Brain pericyte (primary cell): ENCODE measurements around the gene LINGO1.

Experiments used
- DNase-seq: peaks from one replicate; pipeline ENCODE4 v3.0.0-alpha.2; 2012; ENCODE audit warnings: low read depth, low spot score

Gene LINGO1

DNA sequence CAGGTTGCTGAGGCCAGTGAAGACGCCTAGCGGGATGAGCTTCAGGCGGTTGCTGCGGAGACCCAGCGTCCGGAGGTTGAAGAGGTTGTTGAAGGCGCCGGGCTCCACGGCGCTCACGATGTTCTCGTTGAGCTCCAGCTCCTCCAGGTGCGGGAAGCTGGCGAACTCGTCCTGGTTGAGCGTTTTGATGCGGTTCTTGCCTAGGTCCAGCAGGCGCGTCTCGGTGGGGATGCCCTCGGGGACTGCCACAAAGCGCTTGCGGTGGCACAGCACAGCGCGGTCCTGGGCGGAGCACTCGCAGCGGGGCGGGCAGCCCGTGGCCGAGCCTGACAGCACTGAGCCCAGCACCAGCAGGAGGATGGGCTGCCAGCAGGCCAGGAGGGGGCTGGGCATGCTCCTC lies 17.2 kb downstream of the LINGO1 start:
- DNase-seq, result no peak

DNA sequence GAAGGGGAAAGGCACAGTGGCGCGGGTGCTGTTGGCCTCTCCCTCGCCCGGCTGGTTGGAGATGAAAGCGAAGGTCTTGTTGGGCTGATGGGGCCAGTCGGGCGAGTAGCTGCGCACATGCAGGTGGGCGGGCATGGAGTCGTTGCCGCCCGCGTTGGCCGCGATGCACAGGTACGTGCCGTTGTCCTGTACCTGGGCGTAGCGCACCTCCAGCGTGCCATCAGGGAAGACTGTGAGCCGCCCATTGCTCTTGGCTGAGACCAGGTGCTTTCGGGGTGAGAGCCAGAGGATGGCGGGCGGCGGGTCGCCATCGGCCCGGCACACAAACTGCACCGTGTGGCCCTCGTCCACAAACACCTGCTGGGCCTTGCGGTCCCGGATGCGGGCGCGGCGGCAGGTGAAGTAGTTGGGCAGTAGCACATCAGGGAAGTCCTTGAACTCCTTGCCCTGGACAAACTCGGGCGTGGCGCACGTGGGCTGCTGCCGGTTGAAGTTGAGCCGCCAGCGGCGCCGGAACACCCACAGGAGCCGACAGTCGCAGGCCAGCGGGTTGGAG lies 18.4 kb downstream of the LINGO1 start:
- DNase-seq, result no peak

DNA sequence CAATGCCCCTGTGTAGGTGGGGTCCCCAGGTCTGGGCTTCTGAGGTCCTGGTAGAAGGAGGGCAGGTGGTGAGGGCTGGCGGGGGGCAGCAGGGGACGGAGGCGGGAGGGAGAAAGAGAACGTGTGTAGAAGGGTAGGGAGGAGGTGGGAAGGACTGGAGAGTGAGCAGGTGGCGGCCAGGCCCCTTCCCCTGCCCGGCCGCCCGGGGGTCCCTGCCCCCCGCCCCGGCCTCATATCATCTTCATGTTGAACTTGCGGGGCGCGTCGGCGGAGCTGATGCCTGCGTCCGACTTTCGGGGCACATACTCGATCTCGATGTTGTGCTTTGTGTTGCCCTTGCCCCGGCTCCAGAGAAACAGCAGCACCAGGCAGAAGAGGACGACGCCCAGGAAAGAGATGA lies 18.9 kb downstream of the LINGO1 start:
- DNase-seq, result no peak

DNA sequence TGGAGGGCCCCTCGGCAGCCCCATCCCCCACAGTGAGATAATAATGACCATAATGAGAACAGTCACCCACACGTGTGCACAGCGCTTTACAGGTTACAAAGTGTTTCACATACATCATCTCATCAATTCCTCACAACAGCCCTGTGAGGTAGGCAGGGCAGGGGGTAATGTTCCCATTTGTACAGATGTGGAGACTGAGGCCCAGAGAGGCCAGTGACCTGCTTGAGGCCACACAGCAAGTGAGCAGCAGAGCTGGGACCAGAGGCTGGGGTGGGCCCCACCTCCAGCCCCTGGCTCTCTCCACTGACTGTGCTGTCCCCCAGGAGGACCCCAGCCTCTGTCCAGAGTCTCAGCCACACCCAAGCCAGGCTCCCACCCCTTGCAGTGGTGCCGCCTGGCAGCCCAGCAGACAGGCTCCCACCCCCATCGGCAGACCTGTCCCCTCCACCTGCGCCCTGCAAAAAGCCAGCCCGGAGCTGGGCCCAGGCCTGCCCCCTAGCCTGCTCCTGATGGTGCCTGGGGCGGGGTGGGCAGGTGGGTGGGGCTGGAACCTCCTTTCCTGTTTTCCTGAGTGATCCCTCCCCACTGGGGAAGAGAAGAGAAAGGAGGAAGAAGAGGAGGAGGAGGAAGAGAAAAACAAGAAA lies 19.6 kb downstream of the LINGO1 start:
- no peak for DNase-seq

DNA sequence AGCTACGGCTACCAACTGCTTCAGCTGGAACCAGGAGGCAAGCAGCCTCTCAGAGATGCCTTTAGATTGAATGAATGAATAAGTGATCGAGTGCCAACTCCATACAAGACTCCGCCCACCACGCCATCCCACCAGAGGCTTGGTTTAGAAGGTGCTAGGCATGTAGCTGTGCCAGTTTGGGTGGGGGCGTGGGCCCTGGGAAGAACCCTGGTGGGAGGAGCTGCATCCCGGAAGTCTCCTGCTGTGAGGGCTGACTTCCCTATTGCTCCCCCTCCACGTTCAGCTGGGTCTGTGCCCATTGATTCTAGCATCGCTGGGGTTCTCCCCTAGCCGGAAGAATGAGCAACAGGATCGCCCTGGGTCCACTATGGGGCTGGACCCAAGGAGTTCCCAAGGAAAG lies 20.9 kb downstream of the LINGO1 start:
- no peak for DNase-seq

DNA sequence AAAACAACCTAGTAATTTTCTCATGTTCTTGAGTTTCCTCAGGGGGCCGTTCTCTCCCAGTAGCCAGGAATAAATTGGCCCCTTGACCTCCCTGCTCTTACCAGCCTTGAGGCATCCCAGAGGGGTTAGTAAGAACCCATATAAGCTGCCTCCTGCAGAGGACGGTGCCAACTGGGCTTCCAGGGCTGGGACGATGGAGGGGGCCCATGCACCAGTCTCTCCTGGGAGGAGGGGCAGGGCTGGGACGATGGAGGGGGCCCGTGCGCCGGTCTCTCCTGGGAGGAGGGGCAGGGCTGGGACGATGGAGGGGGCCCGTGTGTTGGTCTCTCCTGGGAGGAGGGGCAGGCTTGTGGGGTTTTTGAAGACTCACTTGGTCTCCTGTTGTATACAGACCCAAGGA lies 22.0 kb downstream of the LINGO1 start:
- DNase-seq, result no peak

DNA sequence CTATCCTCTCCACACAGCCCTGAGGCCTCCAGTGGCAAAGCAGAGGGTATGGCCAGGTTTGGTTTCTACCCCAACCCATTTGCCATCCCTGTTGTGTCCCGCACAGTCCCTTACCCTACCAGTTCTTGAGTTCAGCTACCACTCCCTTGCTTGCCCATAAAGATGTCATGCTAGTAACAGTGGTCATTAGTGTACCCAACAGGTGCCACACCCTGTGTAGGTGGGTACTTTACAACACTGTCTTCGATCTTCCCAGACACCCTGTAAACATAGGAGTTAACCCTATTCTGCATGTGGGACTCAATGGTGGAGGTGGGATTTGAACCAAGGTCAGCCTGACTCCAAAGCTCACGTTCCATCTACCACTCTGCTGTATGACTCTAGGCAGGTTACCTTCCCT lies 23.2 kb downstream of the LINGO1 start:
- DNase-seq, result no peak

DNA sequence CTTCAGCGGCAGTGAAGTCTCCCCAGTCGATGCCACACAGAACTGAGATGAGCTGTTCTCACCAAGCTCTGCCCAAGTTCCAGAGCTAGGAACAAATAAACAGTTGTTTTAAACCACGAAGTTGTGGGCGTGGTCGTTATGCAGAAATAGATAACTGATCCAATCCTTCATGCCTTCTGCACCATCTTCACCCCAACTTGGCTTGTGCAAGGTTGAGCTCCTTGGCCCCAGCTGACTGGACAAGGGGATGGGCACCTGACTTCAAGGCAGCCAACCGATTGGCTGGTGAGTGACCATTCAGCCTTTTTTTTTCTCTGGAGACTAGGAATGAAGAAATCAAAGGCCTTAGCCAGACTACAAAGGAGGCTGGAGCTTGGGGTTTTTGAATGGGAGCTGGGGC lies 23.9 kb downstream of the LINGO1 start:
- no peak for DNase-seq

DNA sequence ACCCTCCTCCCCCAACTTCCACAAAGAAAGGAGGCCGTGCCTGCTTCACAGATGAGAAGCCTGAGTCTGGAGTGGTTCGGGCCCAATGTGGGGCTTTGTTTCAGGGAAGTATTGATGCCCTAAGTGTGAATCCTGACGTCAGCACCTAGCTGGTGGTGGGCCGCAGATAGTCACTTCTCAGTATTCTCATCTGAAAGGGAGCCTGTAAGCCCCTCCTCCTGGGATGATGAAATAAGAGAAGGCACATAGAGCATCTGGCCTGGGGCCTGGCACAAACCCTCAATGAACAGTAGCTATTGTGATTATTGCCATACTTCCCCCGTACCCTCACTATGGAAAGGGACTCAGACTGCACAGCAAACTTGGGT lies 24.8 kb downstream of the LINGO1 start:
- no peak for DNase-seq

DNA sequence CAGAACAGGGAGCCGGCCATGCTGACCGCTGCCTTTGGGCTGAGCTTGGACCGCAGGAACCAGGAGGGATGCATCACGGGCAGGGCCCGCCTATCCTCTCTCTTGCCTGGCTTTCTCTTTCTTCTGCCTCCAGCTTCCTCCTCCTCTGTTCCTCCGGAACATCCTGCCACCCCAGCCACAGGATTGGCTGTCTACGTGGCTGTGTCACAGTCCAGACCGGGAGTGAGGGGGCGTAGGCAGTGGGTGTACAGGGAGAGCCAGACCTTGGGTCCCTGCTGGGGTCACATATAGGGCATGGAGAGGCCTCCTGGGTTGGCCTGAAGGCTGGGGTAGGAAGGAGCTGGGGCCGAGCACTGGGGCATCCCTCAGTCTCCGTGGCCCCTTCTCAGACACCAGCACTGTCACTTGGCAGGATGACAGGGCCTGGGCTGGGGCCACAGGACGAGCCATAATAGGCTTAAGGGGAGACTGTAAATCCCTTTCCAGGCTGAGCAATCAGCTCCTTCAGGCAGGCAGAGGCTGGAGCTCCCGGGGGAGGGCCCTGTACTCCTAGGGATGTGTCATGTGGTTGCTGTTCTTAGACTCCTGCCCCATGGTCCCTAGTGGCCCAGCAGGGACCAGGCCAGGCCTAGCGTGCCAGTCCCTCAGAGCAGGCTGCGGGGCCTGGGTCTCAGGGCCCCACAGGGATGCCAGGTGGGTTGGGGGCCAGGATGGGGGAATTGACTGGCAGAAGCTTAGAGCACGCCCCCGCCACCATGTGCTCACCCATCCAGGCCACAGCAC lies 25.4 kb downstream of the LINGO1 start:
- no peak for DNase-seq

DNA sequence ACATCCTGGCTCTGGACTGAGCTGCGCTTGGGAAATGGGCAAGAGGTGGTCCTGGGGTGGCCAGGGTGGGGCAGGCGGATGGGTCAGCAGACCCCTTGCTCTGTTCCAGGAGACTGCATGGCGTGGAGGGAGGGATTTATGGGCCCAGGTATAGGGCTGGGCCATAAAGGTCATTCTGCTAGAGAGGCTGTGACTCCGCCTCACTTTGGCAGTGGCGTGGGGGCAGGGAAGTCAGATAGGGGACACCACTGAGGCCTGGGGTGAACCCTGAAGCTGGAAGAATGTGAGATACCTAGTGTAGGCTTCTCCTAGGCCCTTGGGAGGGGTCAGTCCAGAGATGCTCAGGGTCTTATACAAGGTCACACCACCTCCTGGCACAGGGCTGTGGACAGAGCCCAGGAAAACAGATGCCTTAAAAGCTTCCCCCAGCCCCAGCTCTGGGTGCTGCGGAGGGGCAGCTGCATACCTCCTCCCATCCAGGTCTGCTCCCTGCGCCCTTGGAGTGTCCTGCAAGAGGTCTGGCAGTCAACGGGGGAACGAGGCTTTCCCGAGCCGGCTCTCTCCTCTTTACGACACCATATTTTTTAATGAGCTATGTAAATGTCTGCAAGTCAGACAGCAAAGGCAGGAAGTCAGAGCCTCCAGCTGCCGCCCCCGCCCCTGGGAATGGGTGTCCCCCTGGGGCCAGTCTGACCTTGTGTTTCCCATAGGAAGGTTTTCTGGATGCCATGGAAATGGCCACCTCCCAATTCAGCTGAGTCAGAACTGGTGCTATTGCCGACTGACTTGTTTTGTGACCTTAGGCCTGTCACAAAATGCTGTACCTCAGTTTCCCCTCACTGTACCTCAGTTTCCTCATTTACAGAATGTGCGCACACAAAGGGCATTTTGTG lies 26.3 kb downstream of the LINGO1 start:
- DNase-seq, result no peak

DNA sequence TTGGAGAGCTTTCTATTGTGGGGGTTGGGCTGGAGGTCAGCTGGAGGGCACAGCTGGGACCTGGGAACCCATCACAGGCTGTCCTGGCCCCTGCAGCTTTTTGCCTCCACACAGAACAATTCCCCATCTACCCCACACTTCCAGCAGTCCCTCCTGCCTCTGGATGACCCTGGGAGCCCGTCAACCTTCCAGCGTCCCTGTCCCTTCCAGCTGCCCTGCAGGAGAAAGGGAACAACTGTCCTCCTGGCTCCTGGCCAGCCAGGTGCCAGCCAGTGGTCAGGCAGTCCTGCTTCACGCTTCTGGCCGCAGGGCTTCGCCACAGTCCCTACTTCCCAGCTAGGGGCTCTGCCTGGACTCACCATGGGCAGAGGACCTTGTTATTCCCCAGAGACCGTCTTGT lies 27.2 kb downstream of the LINGO1 start:
- DNase-seq, result no peak

DNA sequence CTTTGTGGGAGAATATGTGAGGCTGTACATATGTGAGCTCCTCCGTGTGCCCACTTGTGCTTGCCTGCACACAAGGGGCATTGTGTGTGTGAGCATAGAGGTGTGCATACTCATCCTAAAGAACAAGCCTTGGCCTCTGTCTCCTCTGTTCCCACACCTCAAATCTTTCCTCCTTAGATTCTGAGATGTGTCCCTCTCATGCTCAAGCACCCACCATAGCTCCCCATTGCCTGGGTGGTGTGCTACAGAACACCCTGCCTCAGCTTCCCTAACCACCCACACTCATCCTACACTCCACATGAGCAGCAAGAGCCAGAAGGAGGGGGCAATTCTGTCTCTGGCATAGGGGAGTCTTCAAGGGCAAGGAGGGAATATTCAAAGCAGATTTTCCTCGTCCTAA lies 27.7 kb downstream of the LINGO1 start:
- DNase-seq, result no peak

DNA sequence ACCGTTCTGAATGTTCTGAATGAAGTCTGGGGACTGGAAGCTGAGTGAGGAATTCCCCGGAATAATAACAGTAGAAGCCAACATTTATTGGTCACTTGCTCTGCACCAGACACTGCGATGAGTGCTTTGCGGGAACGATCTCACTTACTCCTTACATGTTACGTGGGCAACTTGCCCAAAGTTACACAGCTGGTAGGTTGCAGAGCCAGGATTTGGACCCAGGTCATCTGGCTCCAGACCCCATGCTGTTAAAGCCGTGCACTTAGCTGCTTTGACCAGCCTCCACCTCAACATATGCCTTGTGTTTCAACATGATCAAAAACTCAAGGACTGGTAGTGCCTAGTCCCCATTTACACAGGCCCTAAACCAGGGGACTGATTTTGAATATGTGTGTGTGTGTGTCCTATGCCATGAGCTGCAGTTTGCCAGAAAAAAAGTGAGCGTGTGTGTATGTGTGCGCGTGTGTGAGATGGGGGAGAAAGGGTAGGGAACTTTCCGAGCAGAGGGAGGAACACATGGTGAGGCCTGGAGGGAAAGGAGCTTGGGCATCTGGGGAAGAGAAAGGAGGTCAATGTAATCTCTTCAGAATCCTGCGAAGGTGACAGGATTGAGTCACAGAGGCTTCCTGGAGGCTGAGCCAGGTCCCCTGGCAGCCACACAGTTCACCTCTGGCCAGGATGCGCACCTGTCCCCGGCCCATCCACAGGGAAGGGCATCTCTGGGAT lies 28.9 kb downstream of the LINGO1 start:
- no peak for DNase-seq

DNA sequence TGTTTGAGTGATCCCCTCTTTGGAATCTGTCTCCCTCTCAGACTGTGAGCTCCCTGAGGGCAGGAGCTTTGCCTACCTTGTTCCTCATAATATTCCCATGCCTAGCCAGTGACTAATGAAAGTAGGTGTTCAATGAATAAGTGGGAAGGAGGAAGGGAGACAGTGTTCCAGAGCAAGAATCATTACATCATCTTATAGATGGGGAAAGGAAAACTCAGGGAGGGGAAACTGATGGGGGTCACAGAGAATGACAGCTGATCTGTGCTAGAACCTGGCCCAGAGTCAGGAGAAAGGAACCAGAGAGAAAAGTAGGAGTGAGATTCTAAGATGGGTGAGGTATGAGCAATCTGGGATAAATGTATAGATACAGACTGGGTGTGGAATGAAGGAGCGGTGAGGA lies 29.9 kb downstream of the LINGO1 start:
- no peak for DNase-seq

DNA sequence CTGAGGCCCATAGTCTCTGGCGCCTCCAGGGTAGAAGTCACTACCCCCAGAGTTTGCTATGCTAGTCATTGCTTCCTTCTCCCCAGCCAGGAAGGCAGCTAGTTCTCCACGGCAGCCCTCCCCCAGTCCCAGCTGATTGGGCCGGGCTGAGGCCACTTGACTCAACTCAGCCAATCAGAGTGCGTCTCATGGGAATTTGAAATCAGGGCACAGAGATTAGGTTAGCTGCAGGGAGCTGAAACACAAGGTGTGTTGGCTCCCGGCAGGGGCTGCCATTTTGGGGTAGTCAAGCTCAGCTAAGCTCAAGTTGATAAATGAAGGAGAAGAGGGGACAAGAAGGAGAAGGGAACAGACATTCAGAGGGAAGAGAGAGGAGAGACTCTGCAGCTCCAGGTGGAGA lies 32.8 kb downstream of the LINGO1 start:
- DNase-seq, result no peak

DNA sequence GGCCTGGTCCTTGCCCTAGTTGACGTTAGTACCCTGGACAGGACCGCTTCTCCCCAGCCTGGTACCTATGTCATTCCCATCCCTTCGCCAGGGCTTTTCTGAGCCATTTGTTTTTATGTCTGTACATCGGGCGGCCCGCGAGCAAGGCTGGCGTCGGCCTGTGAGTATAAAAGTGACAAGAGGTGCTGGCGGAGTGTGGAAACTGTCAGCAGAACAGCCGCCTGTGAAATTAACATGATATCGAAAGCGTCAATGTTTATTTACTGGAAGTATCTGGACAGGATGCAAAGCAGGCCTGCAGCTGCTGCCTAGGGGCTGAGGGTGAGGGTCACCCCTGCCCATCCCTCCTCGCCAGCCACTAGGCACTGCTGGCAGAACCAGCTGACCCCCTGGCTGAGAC lies 33.4 kb downstream of the LINGO1 start:
- no peak for DNase-seq

DNA sequence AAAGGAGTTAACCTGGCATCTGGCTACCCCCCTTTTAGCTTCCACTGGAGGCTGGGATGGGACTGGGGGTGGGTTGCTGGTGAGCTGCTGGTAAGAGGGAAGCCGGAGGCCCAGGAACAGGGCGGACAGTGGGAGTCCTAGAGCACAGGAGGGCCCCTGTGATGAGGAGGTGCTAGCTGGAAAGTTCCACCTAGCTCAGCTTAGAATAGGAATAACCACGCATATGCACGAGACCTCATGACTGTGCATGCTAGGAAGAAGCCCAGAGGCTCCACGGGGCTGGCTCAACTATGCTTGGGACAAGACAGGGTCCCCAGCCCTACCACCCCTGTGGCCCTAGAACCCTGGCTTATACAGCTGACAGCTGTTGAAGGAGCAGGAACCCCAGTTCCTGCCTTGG lies 34.1 kb downstream of the LINGO1 start:
- DNase-seq, result no peak

DNA sequence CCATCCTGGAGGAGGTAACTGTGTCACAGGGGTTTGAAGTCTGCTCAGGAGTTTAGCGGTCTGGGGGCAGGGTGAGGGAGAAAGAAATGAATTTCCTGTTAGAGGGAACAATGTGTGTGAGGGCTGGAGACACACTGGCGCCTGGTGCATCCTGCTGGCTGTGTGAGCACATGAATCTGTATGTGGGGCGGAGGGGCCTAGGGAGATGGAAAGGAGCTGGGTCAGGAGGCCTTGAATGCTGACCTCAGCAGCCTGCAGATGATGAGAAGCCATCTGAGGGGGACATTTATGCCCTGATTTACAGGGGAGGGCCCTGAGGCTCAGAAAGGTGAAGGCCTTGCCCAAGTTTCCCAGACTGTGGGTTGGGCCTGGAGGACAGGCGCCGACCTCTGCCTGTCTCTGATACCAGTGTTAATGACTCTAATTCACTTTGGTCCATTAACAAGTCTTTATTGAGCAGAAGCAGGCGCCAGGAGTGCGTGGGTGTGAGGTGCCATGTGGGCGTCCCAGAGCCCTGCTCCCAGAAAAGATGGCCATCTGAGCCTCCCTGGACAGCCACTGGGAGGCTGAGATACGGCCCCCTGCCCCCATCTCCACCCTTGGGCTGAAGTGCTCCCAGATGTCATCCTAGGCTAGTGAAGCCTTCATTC lies 34.8 kb downstream of the LINGO1 start:
- no peak for DNase-seq

DNA sequence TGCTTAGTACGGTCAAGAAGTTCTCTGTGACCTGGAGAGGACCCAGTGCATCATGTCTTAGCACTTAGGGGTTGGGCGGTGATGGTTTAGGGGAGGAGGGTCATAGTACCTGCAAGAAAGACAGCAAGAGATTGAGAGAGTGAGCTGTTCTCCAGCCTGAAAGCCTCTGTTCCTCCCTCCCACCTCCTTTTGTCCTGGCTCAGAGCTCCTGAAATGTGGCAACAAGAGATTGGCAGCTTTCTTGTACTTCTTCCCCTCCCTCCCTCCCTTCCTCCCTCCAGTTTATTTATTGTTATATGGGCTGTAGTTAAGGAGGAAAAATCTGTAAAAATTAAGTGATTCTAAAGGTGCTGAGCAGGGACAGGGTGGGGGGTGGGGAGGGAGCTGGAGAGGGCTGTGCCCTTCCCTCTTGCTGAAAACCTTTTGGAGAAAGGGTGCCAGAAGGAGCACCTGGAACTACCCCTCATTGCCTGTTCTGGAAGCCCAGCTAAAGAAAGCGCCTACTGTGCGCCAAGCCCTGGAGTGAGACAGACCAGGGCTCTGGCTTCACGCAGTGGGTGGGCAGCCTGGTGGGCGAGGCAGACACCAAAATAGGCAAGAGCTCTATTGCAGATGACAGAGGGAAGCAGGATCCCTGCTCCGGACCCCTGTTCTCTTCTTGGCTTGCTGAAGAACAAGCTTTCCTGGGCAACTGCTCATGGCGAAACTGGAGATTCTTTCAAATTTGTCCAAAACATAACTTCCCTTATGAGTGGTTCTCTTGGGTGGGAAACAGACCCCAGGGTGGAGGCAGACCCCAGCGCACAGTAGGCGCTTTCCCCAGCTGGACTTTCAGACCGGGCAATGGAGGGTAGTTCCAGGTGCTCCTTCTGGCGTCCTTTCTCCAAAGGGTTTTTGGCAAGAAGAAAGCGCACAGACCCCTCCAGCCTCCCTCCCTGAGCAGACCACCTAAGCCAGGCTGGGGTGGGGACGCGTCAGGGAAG lies 35.6 kb downstream of the LINGO1 start:
- DNase-seq, result no peak
